ENCODE measurements around the gene SLC22A2.

- TF ChIP-seq EZH2phosphoT487 (IDR thresholded peaks at IDR 0.05; ENCODE audit: unreplicated experiment), result no peak
- TF ChIP-seq CTCF (conservative IDR thresholded peaks at IDR 0.05; ENCODE audit: low read depth in 2 of 2), result no peak
- TF ChIP-seq POLR2AphosphoS5 (IDR thresholded peaks at IDR 0.05; ENCODE audit: low read depth), result no peak
- no peak for TF ChIP-seq EZH2 (IDR thresholded peaks at IDR 0.05; ENCODE audit: low read depth, unreplicated experiment)
- no peak for TF ChIP-seq REST (IDR thresholded peaks at IDR 0.05; ENCODE audit: unreplicated experiment)
- no peak for TF ChIP-seq STAT1 (IDR thresholded peaks at IDR 0.05; ENCODE audit: unreplicated experiment)
Measured at GRCh38 chr6:160293844-160294243, 35.2 kb upstream of the SLC22A2 start.

Data from GM23338 (cell line).